Naive thymus-derived CD8-positive, alpha-beta T cell (primary cell): Measurements from ENCODE around the gene RHOT2. TPM values are rescaled to one million over a fixed set of nuclear protein-coding genes. Genes with fewer than 3 reads are reported as not detected.

Experiments used
- ATAC-seq, 2 donors: fragments of 150-1000 bp; cut with Tn5 transposase in 1 of 2; sonication (Bioruptor Pico), chemical (Tn5 transposase) in 1 of 2; 1 replicate in 1 of 2; 2 replicates in 1 of 2; pipeline ENCODE4 v1.10.0; 2021; ENCODE audit warnings: mild to moderate bottlenecking in 2 of 2, moderate library complexity in 2 of 2
- POLR2A ChIA-PET: fragments of 350-600 bp; sonication (Branson Sonifier 250); formaldehyde crosslinking; loops from one replicate; lab custom pipeline; 2021; ENCODE audit warnings: antibody characterized with exemption; lab: Charles Lee
- DNase-seq, 10 donors: peaks; one replicate each; pipeline versions ENCODE4 v3.0.0 to v3.0.0-alpha.2; 2020 to 2022
- H3K27ac Mint-ChIP-seq, 10 donors: one replicate each; pipeline ENCODE4 v1.8.0; 2020 to 2022; ENCODE audit warnings: mild to moderate bottlenecking in 10 of 10, mixed read lengths in 10 of 10, moderate library complexity in 4 of 10, inconsistent platforms in 1 of 10
- H3K27me3 Mint-ChIP-seq, 5 donors: one replicate each; pipeline ENCODE4 v1.8.0; 2021 to 2022; ENCODE audit warnings: mixed read lengths in 5 of 5
- H3K36me3 Mint-ChIP-seq, 3 donors: one replicate each; pipeline ENCODE4 v1.8.0; 2020 to 2022; ENCODE audit warnings: mixed read lengths in 3 of 3, mild to moderate bottlenecking in 2 of 3, inconsistent platforms in 1 of 3
- H3K4me1 Mint-ChIP-seq, 4 donors: one replicate each; pipeline ENCODE4 v1.8.0; 2021 to 2022; ENCODE audit warnings: mixed read lengths in 4 of 4
- H3K4me3 Mint-ChIP-seq, 10 donors: one replicate each; pipeline ENCODE4 v1.8.0; 2020 to 2022; ENCODE audit warnings: mild to moderate bottlenecking in 10 of 10, mixed read lengths in 10 of 10, moderate library complexity in 6 of 10, inconsistent platforms in 1 of 10
- H3K9me3 Mint-ChIP-seq, 9 donors: one replicate each; pipeline ENCODE4 v1.8.0; 2020 to 2022; ENCODE audit warnings: mixed read lengths in 9 of 9, mild to moderate bottlenecking in 3 of 9, inconsistent platforms in 1 of 9, moderate library complexity in 1 of 9
- polyA plus RNA-seq, 3 donors: library from polyadenylated mRNA; unstranded; fragments of 300-500 nt; fragmentation: Illumina TruSeq; gene quantifications; one replicate each; pipeline ENCODE4 v1.2.3, GENCODE V29; 2021
- total RNA-seq, 8 experiments: library from RNA in 2 of 8; stranded (reverse) in 2 of 8; gene quantifications; one replicate each; pipeline ENCODE4 v1.2.3 and lab custom pipeline; 2021 to 2026

The RHOT2 gene
- total and polyA plus RNA-seq, 5 experiments from 2014 or later, result 25.1 to 220 (median 44.8) TPM

DNA sequence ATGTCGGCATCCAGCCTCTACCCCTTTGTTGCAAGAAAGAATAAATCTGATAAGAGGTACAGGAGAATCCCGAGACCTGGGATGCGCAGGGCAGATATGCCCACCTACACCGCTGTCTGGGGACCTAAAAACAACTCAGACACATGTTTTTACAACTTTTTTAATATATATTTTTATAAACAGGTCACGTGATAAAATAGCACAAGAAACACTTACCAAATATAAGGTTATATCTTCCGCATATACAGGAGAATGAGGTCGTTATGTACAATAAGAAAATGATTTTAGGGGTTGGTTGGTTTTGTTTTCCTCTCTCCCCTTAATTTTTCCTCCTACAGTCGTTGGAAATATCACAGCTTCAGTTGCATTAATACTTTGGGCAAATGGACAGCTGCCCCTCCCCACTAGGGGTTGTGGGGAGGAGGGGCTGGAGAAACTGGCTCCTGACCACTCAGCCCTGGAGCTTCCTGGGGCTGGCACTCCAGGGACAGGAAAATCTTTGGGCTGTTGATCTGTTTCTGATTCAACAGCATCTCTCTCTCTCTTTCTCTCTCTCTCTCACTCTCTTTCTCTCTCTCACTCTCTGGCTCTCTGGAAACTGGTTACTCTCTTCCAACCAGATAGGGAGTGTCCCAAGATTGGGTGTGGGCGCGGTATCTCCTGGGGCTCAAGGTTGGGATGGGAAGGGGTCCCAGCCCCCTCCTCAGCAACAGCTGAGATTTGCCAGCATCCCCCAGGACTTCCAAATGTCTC lies 24.6 kb downstream of the RHOT2 start:
- ATAC-seq, result no peak
- peak overlapping the region in 5 of 10 donors; percentile 26 to 68 (median 53) for H3K27ac Mint-ChIP-seq

DNA sequence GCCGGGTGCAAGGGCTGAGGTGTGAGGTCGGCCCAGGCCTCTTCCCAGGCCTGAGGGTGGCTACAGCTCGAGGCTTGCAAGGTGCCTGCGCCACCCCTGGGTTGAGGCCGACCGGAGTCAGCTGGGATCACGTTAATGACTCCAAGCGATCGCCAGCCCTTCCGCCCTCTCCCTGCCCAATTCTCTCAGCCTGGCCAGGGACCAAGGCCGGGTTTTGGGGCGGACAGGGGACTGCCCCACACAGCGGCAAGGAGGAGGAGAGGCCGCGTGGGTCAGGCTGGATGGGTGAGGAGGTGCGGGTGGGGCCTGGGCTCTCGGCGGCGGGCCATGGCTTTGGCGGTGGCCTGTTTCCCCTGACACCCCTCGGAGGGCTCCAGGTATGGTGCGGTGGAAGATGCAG lies 25.4 kb downstream of the RHOT2 start:
- Mint-ChIP-seq H3K4me3 (peak overlapping the region in 9 of 10 donors; percentile 4 to 82 (median 44)), H3K36me3 (no peaks in the 10 kb centered on the region), H3K27me3 (peaks cover 0 to 2% (median 0%) of the 10 kb centered on the region in 5 donors), H3K4me1 (peaks cover 9 to 53% (median 32%) of the 10 kb centered on the region in 4 donors), H3K27ac (peak overlapping the region in 3 of 10 donors; percentile 20 to 40 (median 28)), H3K9me3 (no peaks in the 10 kb centered on the region)
- ATAC-seq (peak in 1 of 2 donors; percentile 1), DNase-seq (no peak)
- POLR2A ChIA-PET, result interaction anchor here (0.9 to 5.2 kb wide), 5 partner anchors 9 to 57 kb away, joined by 3 to 56 read pairs (median 49); partner anchors contain the start of genes ANTKMT, CCDC78, HAGHL and JMJD8

More for the DNA sequence above, 24.6 kb downstream of the RHOT2 start:
- peaks cover 9 to 59% (median 32%) of the 10 kb centered on the region in 4 donors for H3K4me1 Mint-ChIP-seq
- H3K27me3 Mint-ChIP-seq, result peaks cover 0 to 2% (median 0%) of the 10 kb centered on the region in 5 donors
- H3K36me3 Mint-ChIP-seq, result no peaks in the 10 kb centered on the region
- POLR2A ChIA-PET, result interaction anchor here (0.9 to 5.2 kb wide), 5 partner anchors 8 to 56 kb away, joined by 3 to 56 read pairs (median 49); partner anchors contain the start of genes ANTKMT, CCDC78, HAGHL and JMJD8
- H3K4me3 Mint-ChIP-seq, result peak overlapping the region; percentile 2 to 82 (median 59)
- DNase-seq, result no peak
- no peaks in the 10 kb centered on the region for H3K9me3 Mint-ChIP-seq

DNA sequence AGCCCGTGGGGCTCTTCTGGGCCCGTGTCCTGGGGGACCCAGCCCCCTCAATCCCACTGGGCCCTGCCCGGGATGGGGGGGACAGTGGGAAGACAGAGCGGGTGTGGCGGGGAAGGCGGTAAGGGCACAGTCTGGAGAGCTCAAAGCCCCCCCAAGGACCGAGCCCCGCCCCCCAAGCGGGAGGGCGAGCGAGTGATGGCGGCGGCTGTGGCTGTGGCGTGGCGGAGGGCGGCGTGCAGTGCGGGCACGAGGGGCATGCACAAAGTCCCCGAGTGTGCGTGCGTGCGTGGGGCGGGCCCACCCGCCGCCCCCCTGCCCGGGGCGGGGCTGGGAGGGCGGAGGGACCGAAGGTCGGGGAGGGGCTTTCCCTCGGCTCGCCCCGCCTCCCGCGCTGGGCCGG lies 25.8 kb downstream of the RHOT2 start:
- POLR2A ChIA-PET, result interaction anchor here (0.9 to 5.2 kb wide), 8 partner anchors 9 to 57 kb away, joined by 3 to 56 read pairs (median 28); partner anchors contain the start of genes ANTKMT, CCDC78, HAGHL and JMJD8
- peak in 1 of 2 donors; percentile 43 for ATAC-seq
- H3K27ac Mint-ChIP-seq, result peak overlapping the region in 2 of 10 donors; percentile 13 to 28

DNA sequence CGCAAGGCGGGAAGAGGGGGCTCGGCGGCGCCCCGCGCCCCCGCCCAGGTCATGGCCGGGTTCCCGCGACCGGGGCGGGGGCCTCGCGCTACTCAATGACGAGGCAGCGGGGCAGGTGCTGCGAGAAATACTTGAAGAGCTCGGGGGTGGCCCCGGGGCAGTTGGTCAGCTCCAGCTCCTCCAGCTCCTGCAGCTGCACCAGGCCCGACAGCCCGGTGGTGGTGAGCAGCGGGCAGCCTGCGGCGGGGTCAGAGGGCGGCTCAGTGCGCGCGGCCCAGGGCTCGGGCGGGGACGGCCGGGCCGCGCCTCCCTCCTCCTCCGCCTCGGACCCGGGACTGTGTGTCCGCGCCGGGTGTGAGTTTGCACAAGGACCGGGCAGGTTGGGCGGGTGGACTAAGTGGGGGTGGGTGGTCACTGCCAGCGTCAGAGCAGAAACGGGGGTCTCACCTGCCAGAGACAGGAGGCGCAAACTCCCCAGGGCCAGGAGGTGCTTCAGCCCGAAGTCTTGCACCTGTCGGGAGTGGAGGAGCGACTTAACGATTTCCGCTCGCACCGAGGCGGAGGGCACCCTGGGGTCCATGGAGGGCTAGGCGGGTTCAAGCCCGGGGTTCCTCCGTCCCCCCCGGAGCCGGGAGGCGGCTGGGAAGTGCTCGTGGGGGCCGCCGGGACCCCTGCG lies 26.4 kb downstream of the RHOT2 start:
- Mint-ChIP-seq H3K4me1 (peaks cover 9 to 49% (median 28%) of the 10 kb centered on the region in 4 donors), H3K4me3 (peak overlapping the region; percentile 72 to 87 (median 80)), H3K27ac (peak overlapping the region in 3 of 10 donors; percentile 29 to 78 (median 49)), H3K27me3 (peaks cover 0 to 2% (median 0%) of the 10 kb centered on the region in 5 donors), H3K36me3 (no peaks in the 10 kb centered on the region), H3K9me3 (no peaks in the 10 kb centered on the region)
- DNase-seq (no peak), ATAC-seq (peak; percentile 22 to 25)
- POLR2A ChIA-PET, result interaction anchor here (1.1 to 5.2 kb wide), 12 partner anchors 9 to 94 kb away, joined by 3 to 56 read pairs (median 14); partner anchors contain the start of genes ANTKMT, CCDC78, CHTF18 and HAGHL

More for the DNA sequence above, 25.8 kb downstream of the RHOT2 start:
- Mint-ChIP-seq H3K4me3 (peak overlapping the region in 9 of 10 donors; percentile 4 to 82 (median 34)), H3K27me3 (peaks cover 0 to 2% (median 0%) of the 10 kb centered on the region in 5 donors), H3K36me3 (no peaks in the 10 kb centered on the region), H3K9me3 (no peaks in the 10 kb centered on the region), H3K4me1 (peaks cover 9 to 49% (median 31%) of the 10 kb centered on the region in 4 donors)
- DNase-seq, result peak in 6 of 10 donors; percentile 56 to 69 (median 58)

DNA sequence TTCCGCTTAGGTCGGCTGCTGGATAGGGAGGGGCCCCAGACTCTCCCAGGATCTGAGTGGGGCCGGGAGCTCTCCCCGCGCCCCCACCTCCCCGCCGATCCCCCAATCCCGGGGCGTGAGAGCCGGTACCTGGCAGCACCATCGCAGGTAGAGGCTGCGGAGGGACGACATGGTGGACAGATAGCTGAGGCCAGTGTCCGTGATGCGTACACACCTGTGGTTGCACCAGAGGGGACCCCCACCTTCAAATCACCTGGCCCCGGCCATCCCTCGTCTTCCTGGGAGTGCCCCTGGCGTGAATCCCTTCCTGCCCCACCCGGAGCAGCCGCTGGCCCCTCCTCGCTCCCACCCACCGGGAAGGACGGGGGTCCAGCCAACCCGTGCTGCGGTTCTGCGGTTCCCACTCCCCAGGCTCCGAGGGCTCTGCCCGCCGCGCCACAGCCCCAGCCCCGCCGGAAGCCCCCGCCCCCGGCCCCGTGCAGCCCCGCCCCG lies 27.0 kb downstream of the RHOT2 start:
- Mint-ChIP-seq H3K27me3 (peaks cover 0 to 2% (median 0%) of the 10 kb centered on the region in 5 donors), H3K36me3 (no peaks in the 10 kb centered on the region), H3K27ac (peak overlapping the region in 1 of 10 donors; percentile 13), H3K4me3 (peak overlapping the region in 8 of 10 donors; percentile 26 to 82 (median 43)), H3K4me1 (peaks cover 9 to 48% (median 27%) of the 10 kb centered on the region in 4 donors), H3K9me3 (no peaks in the 10 kb centered on the region)
- ATAC-seq, result peak; percentile 3 to 7
- no peak for DNase-seq
- POLR2A ChIA-PET, result interaction anchor here (0.5 to 5.2 kb wide), 22 partner anchors 9 to 1460 kb away, joined by 3 to 56 read pairs (median 6); partner anchors contain the start of genes ANTKMT, CCDC78, CHTF18 and CIAO3

DNA sequence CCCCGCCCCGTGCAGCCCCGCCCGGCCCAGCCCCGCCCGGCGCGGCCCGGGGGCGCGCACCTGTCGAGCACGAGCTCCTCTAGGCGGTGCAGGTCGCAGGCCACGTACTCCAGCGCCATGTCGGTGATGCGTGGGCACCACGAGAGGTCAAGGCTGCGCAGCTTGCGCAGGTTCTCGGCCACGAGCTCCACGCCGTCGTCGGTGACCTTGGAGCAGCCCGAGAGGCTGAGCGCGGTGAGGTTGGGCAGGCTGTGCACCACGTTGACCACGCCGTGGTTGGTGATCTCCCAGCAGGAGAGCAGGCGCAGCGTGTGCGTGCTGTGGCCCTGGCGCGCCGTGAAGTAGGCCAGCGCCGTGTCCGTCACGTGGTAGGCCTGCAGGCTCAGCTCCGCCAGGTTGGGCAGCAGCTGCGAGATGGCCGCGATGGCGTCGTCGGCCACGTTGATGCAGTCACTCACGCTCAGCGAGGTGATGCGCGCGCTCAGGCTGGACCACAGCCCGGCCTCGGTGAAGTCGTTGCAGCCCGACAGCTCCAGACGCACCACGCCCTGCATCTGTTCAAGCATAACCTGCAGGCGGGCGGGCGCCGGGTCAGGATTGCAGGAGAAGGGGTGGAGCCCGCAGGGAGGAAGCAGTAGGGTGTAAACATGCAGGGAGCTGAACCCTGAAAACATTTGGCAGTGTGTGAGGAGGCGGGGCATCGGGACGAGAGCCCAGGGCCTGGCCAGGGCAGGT lies 27.6 kb downstream of the RHOT2 start:
- Mint-ChIP-seq H3K36me3 (no peaks in the 10 kb centered on the region), H3K9me3 (no peaks in the 10 kb centered on the region), H3K27me3 (peaks cover 0 to 2% (median 0%) of the 10 kb centered on the region in 5 donors), H3K4me3 (peak overlapping the region; percentile 77 to 86 (median 82)), H3K27ac (peak overlapping the region in 7 of 10 donors; percentile 42 to 85 (median 77)), H3K4me1 (peaks cover 9 to 46% (median 22%) of the 10 kb centered on the region in 4 donors)
- peak; percentile 67 to 71 for ATAC-seq
- POLR2A ChIA-PET, result interaction anchor here (0.5 to 5.2 kb wide), 27 partner anchors 8 to 1460 kb away, joined by 3 to 56 read pairs (median 5); partner anchors contain the start of genes ANTKMT, CCDC78, CHTF18 and CIAO3
- DNase-seq, result peak; percentile 43 to 83 (median 63)

DNA sequence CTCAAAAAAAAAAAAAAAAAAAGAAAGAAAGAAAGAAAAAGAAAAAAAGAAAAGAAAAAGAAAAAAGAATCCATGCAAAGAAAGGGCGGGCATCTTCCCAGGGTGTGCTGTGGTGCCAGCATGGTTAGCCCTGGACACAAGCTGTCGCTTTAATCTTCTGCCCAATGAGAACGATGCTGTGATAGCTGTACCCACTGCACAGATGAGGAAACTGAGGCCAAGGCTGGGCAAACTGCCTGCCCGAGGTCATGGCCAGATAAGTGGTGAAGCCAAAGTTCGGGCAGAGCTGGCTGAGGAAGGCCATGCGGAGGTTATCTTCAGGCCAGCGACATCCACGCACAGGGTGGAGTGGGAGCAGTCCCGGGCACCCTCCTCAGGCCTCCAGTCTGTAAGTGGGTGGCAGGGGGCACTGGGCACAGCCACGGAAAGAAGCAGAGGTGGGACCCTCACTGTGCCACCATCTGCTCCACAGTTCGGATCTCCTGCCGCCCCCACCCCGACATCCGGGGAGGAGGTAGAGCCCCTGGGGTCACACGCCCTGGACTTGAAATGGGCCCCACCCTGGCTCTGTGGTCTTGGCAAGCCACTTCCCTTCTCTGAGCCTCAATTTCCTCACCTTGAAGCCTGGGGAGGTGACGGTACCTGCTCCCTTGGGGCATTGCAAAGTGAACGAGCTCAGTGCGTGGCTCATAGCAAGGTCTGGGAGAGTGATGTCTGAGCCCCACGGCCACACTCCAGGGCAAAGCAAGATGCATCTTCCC lies 31.2 kb downstream of the RHOT2 start:
- DNase-seq (no peak), ATAC-seq (no peak)
- Mint-ChIP-seq H3K27ac (no peak overlapping the region), H3K4me3 (peak overlapping the region in 8 of 10 donors; percentile 6 to 69 (median 38)), H3K36me3 (no peaks in the 10 kb centered on the region), H3K4me1 (peaks cover 7 to 38% (median 11%) of the 10 kb centered on the region in 4 donors), H3K27me3 (peaks cover 4 to 13% (median 7%) of the 10 kb centered on the region in 5 donors), H3K9me3 (no peaks in the 10 kb centered on the region)
- POLR2A ChIA-PET, result interaction anchor here (0.7 to 1.7 kb wide), 6 partner anchors 9 to 89 kb away, joined by 3 to 5 read pairs (median 4); partner anchors contain the start of genes CCDC78, CHTF18, HAGHL and RPUSD1

DNA sequence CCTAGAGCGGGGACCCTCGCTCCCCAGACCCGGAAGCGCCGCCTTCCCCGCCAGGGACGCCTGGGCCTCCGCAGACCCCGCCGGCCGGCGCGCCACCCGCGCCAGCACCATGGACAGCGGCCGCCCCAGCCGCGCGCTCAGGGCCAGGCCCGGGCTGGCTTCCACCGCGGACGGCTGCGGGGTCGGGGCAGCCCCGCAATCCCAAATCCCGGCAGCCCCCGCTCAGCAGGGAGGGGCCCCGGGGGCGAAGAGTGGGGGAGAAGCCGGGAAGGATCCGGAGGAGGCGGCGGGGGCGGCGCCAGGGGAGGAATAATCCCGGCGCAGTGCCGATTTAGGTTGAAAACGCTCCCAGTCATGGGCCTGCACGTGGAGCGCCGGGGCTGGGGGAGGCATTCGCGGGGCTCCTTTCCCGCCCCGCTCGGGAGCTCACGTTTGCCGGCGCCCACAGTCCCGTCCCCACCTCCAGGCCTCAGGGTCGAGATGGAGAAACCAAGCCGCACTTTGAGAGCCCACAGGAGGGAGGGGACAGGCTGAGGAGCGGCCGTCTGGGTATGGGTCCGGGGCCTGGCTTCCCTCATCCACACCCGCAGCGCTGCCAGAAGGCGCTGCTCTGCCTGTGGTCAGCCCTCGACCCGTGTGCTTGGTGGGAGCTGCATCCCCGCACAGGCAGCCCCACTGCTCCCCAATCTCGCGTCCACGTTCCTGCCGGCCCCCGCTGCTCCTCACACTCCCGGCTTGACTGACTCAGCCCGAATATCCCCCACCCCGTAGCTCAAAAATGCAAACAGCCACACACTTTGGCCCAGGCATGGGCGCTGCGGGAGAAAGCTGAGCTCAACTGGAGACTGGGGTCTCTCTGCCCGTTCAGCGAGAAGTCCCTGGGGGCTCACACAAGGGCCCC lies 33.0 kb downstream of the RHOT2 start:
- H3K4me1 Mint-ChIP-seq, result peaks cover 2 to 29% (median 6%) of the 10 kb centered on the region in 4 donors
- no peak overlapping the region for H3K27ac Mint-ChIP-seq

DNA sequence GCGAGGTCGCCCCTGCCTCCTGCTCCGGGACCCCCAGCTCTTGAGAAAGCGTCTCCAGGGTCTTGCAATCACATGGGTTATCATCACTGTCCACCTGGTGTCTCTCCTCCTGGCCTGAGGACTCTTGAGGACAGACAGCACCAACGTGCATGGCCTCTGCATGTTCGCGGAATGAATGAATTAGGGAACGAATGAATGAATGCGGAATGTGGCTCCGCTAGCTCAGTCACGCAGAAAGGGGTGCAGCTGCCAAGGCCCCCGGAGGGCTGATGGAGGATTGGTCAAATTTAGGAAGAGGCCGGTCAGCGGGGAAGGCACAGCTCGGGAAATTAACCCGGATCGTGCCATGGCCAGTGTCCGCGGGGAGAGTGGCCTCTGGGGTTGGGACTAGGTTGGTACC lies 34.4 kb downstream of the RHOT2 start:
- Mint-ChIP-seq H3K27me3 (peaks cover 4 to 33% (median 13%) of the 10 kb centered on the region in 5 donors), H3K4me1 (peaks cover 0 to 30% (median 6%) of the 10 kb centered on the region in 4 donors), H3K36me3 (peaks cover 0 to 2% (median 0%) of the 10 kb centered on the region in 3 donors), H3K27ac (no peak overlapping the region), H3K4me3 (no peak overlapping the region), H3K9me3 (no peaks in the 10 kb centered on the region)
- DNase-seq (no peak), ATAC-seq (no peak)
- POLR2A ChIA-PET, result interaction anchor here (1.3 to 1.6 kb wide), 3 partner anchors 12 to 19 kb away, joined by 3 to 5 read pairs (median 3); partner anchors contain the start of genes ANTKMT and WDR24

More for the DNA sequence above, 33.0 kb downstream of the RHOT2 start:
- POLR2A ChIA-PET, result interaction anchor here (1.2 to 1.5 kb wide), 2 partner anchors 15 to 20 kb away, joined by 4 to 5 read pairs; partner anchors contain the start of gene ANTKMT
- Mint-ChIP-seq H3K36me3 (no peaks in the 10 kb centered on the region), H3K9me3 (no peaks in the 10 kb centered on the region), H3K27me3 (peaks cover 4 to 21% (median 7%) of the 10 kb centered on the region in 5 donors), H3K4me3 (peak overlapping the region in 2 of 10 donors; percentile 14 to 19)
- DNase-seq, result peak in 8 of 10 donors; percentile 33 to 79 (median 62)
- ATAC-seq, result peak; percentile 70 to 85
